ENCODE results near the gene RPL12. TPM values are rescaled to one million over a fixed set of nuclear protein-coding genes. Genes with fewer than 3 reads are reported as not detected.

The RPL12 gene
- polyA plus RNA-seq, 1 donor (not counting 4 experiments of a cell fraction or from before 2014, with no cell fraction given): 2,671 TPM

DNA sequence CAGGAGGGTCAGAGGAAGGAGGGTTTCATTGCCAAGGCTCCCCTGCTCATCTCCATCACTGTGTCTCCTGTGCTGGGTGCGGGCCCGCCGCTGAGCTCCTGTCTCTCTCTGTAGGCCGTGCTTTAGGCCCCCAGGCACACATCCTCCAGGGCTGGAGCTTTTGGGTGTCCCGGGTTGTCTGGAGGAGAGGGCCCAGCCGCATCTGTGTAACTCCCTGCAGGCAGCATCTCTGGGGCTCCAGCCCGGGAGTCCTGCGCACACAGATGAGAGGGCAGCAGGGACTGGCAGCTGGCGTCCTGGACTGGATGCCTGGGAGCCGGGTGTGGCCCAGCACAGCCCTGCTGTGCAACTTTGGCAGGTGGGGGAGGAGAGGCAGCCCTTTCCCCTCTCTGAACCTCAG, 40.3 kb upstream of the RPL12 start:
- Histone ChIP-seq H3K4me2 (ENCODE audit: control insufficient read depth, extremely low read depth, insufficient read depth, low read depth, low read length) (no peak overlapping the region), H3K4me3 (ENCODE audit: control insufficient read depth in 2 of 3, extremely low read depth in 1 of 3, insufficient read depth in 2 of 3, low read depth in 1 of 3, low read length in 3 of 3) (no peak overlapping the region), H2AFZ (ENCODE audit: control insufficient read depth, low read length) (no peak overlapping the region), H3K79me2 (ENCODE audit: control insufficient read depth, insufficient read depth, low read length) (no peaks in the 10 kb centered on the region), H3K9me3 (ENCODE audit: control insufficient read depth, low read depth, low read length) (no peaks in the 10 kb centered on the region), H3K4me1 (ENCODE audit: control insufficient read depth, extremely low read depth, insufficient read depth, low read length) (peaks cover 16% of the 10 kb centered on the region), H3K9ac (ENCODE audit: control insufficient read depth, extremely low read depth, insufficient read depth, low read length) (no peak overlapping the region), H3K9me1 (ENCODE audit: control insufficient read depth, extremely low read depth, insufficient read depth, low read length) (no peaks in the 10 kb centered on the region), H3K27ac (ENCODE audit: control insufficient read depth, insufficient read depth, low read length) (no peak overlapping the region), H4K20me1 (ENCODE audit: control insufficient read depth, extremely low read depth, insufficient read depth, low read length) (no peaks in the 10 kb centered on the region), H3K36me3 (ENCODE audit: control insufficient read depth in 2 of 2, extremely low read depth in 1 of 2, insufficient read depth in 2 of 2, low read length in 2 of 2) (peaks cover 7 to 17% of the 10 kb centered on the region in 2 experiments), H3K27me3 (ENCODE audit: control insufficient read depth, extremely low read depth, insufficient read depth, low read length) (no peaks in the 10 kb centered on the region)
- no peak for TF ChIP-seq EZH2 (IDR thresholded peaks at IDR 0.05; ENCODE audit: low read length)
- TF ChIP-seq, protein P1, sequence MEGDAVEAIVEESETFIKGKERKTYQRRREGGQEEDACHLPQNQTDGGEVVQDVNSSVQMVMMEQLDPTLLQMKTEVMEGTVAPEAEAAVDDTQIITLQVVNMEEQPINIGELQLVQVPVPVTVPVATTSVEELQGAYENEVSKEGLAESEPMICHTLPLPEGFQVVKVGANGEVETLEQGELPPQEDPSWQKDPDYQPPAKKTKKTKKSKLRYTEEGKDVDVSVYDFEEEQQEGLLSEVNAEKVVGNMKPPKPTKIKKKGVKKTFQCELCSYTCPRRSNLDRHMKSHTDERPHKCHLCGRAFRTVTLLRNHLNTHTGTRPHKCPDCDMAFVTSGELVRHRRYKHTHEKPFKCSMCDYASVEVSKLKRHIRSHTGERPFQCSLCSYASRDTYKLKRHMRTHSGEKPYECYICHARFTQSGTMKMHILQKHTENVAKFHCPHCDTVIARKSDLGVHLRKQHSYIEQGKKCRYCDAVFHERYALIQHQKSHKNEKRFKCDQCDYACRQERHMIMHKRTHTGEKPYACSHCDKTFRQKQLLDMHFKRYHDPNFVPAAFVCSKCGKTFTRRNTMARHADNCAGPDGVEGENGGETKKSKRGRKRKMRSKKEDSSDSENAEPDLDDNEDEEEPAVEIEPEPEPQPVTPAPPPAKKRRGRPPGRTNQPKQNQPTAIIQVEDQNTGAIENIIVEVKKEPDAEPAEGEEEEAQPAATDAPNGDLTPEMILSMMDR (optimal IDR thresholded peaks at IDR 0.05 in 1 of 3, IDR thresholded peaks at IDR 0.05 in 1 of 3, conservative IDR thresholded peaks at IDR 0.05 in 1 of 3; ENCODE audit: extremely low read depth in 1 of 3, insufficient read depth in 2 of 3, low read length in 3 of 3): no peak
- FAIRE-seq: no peak
- no peak for DNase-seq (ENCODE audit: low read depth, low spot score)
- dilution Hi-C loops (cut with MboI; ENCODE audit: extremely low pct_ligation_motif_present, low sequenced_read_pairs): no loop called here

GRCh38 chr9:127490535-127491230, 39.5 kb upstream of the RPL12 start:
- Histone ChIP-seq H4K20me1 (ENCODE audit: control insufficient read depth, extremely low read depth, insufficient read depth, low read length) (no peaks in the 10 kb centered on the region), H3K4me2 (ENCODE audit: control insufficient read depth, extremely low read depth, insufficient read depth, low read depth, low read length) (no peak overlapping the region), H3K27me3 (ENCODE audit: control insufficient read depth, extremely low read depth, insufficient read depth, low read length) (no peaks in the 10 kb centered on the region), H3K4me1 (ENCODE audit: control insufficient read depth, extremely low read depth, insufficient read depth, low read length) (peaks cover 12% of the 10 kb centered on the region), H3K4me3 (ENCODE audit: control insufficient read depth in 2 of 3, extremely low read depth in 1 of 3, insufficient read depth in 2 of 3, low read depth in 1 of 3, low read length in 3 of 3) (no peak overlapping the region), H3K27ac (ENCODE audit: control insufficient read depth, insufficient read depth, low read length) (no peak overlapping the region), H3K9me1 (ENCODE audit: control insufficient read depth, extremely low read depth, insufficient read depth, low read length) (no peaks in the 10 kb centered on the region), H3K9me3 (ENCODE audit: control insufficient read depth, low read depth, low read length) (no peaks in the 10 kb centered on the region), H3K79me2 (ENCODE audit: control insufficient read depth, insufficient read depth, low read length) (no peaks in the 10 kb centered on the region), H3K36me3 (ENCODE audit: control insufficient read depth in 2 of 2, extremely low read depth in 1 of 2, insufficient read depth in 2 of 2, low read length in 2 of 2) (peaks cover 13 to 22% of the 10 kb centered on the region in 2 experiments), H2AFZ (ENCODE audit: control insufficient read depth, low read length) (no peak overlapping the region), H3K9ac (ENCODE audit: control insufficient read depth, extremely low read depth, insufficient read depth, low read length) (no peak overlapping the region)
- DNase-seq (ENCODE audit: low read depth, low spot score): no peak
- TF ChIP-seq EZH2 (IDR thresholded peaks at IDR 0.05; ENCODE audit: low read length): no peak
- TF ChIP-seq, protein P1 (optimal IDR thresholded peaks at IDR 0.05 in 1 of 3, IDR thresholded peaks at IDR 0.05 in 1 of 3, conservative IDR thresholded peaks at IDR 0.05 in 1 of 3; ENCODE audit: extremely low read depth in 1 of 3, insufficient read depth in 2 of 3, low read length in 3 of 3): no peak
- dilution Hi-C loops (cut with MboI; ENCODE audit: extremely low pct_ligation_motif_present, low sequenced_read_pairs): no loop called here
- no peak for FAIRE-seq
